Keratinocyte (primary cell): ENCODE data around the gene SEMA4D. TPM values are rescaled to one million over a fixed set of nuclear protein-coding genes. Genes with fewer than 3 reads are reported as not detected.

Source experiments
- DNase-seq: peaks from one replicate; pipeline ENCODE4 v3.0.0-alpha.2; 2011; ENCODE audit warnings: low read depth, missing footprints, low spot score
- FAIRE-seq: peaks from 2 replicates; lab custom pipeline; 2011; peaks lifted over from hg19 to GRCh38; lab: Jason Lieb, UNC
- H2AFZ ChIP-seq: 2 replicates; pipeline ENCODE4 v1.6.0; 2012; ENCODE audit warnings: low read length, control low read depth, inconsistent platforms; ENCODE audit not compliant: control insufficient read depth
- H3K27ac ChIP-seq: 2 replicates; pipeline ENCODE4 v1.5.1; 2011; ENCODE audit warnings: low read length; ENCODE audit not compliant: control insufficient read depth, insufficient read depth
- H3K27me3 ChIP-seq: 3 replicates; pipeline ENCODE4 v1.6.0; 2011; ENCODE audit warnings: low read length; ENCODE audit not compliant: control insufficient read depth, insufficient read depth; ENCODE audit errors: extremely low read depth
- H3K36me3 ChIP-seq, 2 experiments: 2 replicates in 1 of 2; 3 replicates in 1 of 2; pipeline ENCODE4 v1.5.1; 2011; ENCODE audit warnings: low read length in 2 of 2, mild to moderate bottlenecking in 1 of 2; ENCODE audit not compliant: control insufficient read depth in 2 of 2, insufficient read depth in 2 of 2; ENCODE audit errors: extremely low read depth in 1 of 2
- H3K4me1 ChIP-seq: 3 replicates; pipeline ENCODE4 v1.5.1; 2011; ENCODE audit warnings: low read length; ENCODE audit not compliant: control insufficient read depth, insufficient read depth; ENCODE audit errors: extremely low read depth
- H3K4me2 ChIP-seq: 3 replicates; pipeline ENCODE4 v1.6.0; 2011; ENCODE audit warnings: low read depth, low read length; ENCODE audit not compliant: control insufficient read depth, insufficient read depth; ENCODE audit errors: extremely low read depth
- H3K4me3 ChIP-seq, 3 experiments: fragments of 200-600 bp in 1 of 3; sonication (generic) in 1 of 3; 2 replicates in 2 of 3; 3 replicates in 1 of 3; pipeline ENCODE4 v1.5.1; 2011 to 2016; ENCODE audit warnings: low read length in 3 of 3, mild to moderate bottlenecking in 3 of 3, control low read depth in 2 of 3, inconsistent platforms in 1 of 3, low read depth in 1 of 3, mixed read lengths in 1 of 3, mixed run types in 1 of 3, moderate library complexity in 1 of 3; ENCODE audit not compliant: control insufficient read depth in 2 of 3, insufficient read depth in 2 of 3; ENCODE audit errors: extremely low read depth in 1 of 3
- H3K79me2 ChIP-seq: 2 replicates; pipeline ENCODE4 v1.6.0; 2012; ENCODE audit warnings: low read length; ENCODE audit not compliant: control insufficient read depth, insufficient read depth
- H3K9ac ChIP-seq: 3 replicates; pipeline ENCODE4 v1.6.0; 2011; ENCODE audit warnings: low read length; ENCODE audit not compliant: control insufficient read depth, insufficient read depth; ENCODE audit errors: extremely low read depth
- H3K9me1 ChIP-seq: 3 replicates; pipeline ENCODE4 v1.6.0; 2011; ENCODE audit warnings: low read length; ENCODE audit not compliant: control insufficient read depth, insufficient read depth; ENCODE audit errors: extremely low read depth
- H3K9me3 ChIP-seq: 2 replicates; pipeline ENCODE4 v1.5.1; 2012; ENCODE audit warnings: low read depth, low read length; ENCODE audit not compliant: control insufficient read depth
- H4K20me1 ChIP-seq: 3 replicates; pipeline ENCODE4 v1.6.0; 2011; ENCODE audit warnings: low read length; ENCODE audit not compliant: control insufficient read depth, insufficient read depth; ENCODE audit errors: extremely low read depth
- EZH2 ChIP-seq: IDR thresholded peaks from one replicate; pipeline ENCODE4 v1.6.1; 2012; ENCODE audit warnings: inconsistent platforms, mild to moderate bottlenecking, low read length, moderate library complexity
- dilution Hi-C: fragments of 300-500 bp; cut with MboI; formaldehyde crosslinking; loops from one replicate; pipeline ENCODE4 v1.7.0; 2020; ENCODE audit warnings: low sequenced_read_pairs; ENCODE audit not compliant: extremely low pct_ligation_motif_present
- polyA plus RNA-seq, 5 experiments: library from polyadenylated mRNA; depleted of rRNA in 3 of 5; stranded (reverse) in 3 of 5; stranded (forward) in 1 of 5; unstranded in 1 of 5; fragments of >200 nt; gene quantifications; 1 replicate in 1 of 5; 2 replicates in 3 of 5; 3 replicates in 1 of 5; pipeline versions ENCODE4 v1.2.1 to v1.2.3, GENCODE V29; 2011 to 2012; ENCODE audit warnings: missing spikeins in 2 of 5, low read depth in 1 of 5, low replicate concordance in 1 of 5
- TF ChIP-seq, protein P1 (sequence below), 3 experiments: IDR thresholded peaks in 1 of 3; conservative IDR thresholded peaks in 1 of 3; optimal IDR thresholded peaks in 1 of 3; 2 replicates in 2 of 3; 3 replicates in 1 of 3; pipeline versions ENCODE3 to v1.5.1; 2011; ENCODE audit warnings: low read length in 3 of 3, mild to moderate bottlenecking in 3 of 3, moderate library complexity in 2 of 3, control low read depth in 1 of 3, inconsistent platforms in 1 of 3; ENCODE audit not compliant: insufficient read depth in 2 of 3; ENCODE audit errors: extremely low read depth in 1 of 3

The SEMA4D gene
- polyA plus RNA-seq, 1 donor (not counting 4 experiments of a cell fraction or from before 2014, with no cell fraction given) = 0.43 TPM

DNA sequence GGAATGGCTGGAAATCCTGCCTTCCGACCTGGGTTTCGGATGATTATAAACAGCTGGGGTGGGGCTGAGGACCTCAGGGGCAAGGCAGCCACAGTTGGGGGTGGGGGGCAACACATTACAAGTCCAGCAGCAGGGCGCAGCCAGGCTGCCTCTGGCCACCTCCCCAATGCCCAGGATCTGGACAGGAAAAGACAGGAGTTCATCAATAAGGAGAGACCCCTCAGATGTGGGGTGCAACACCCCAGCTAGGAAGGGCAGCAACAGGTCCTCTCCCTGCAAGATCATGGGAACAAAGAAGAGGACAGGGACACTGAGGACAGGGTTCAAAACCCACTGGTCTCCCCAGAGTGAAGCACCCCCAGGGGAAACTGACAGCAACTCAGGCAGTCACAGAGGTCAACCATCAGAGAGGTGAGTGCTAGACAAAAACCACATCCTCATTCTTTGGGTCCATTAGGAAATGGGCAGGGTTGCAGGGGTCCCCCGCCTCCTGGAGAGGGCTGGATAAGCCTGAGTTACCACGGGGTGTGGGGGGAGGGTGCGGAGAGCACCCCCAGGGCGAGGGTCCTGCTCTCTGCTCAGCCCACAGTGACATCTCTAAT, 33.5 kb downstream of the SEMA4D start:
- no peak overlapping the region for H3K27ac ChIP-seq
- dilution Hi-C loops = no loop called here

DNA sequence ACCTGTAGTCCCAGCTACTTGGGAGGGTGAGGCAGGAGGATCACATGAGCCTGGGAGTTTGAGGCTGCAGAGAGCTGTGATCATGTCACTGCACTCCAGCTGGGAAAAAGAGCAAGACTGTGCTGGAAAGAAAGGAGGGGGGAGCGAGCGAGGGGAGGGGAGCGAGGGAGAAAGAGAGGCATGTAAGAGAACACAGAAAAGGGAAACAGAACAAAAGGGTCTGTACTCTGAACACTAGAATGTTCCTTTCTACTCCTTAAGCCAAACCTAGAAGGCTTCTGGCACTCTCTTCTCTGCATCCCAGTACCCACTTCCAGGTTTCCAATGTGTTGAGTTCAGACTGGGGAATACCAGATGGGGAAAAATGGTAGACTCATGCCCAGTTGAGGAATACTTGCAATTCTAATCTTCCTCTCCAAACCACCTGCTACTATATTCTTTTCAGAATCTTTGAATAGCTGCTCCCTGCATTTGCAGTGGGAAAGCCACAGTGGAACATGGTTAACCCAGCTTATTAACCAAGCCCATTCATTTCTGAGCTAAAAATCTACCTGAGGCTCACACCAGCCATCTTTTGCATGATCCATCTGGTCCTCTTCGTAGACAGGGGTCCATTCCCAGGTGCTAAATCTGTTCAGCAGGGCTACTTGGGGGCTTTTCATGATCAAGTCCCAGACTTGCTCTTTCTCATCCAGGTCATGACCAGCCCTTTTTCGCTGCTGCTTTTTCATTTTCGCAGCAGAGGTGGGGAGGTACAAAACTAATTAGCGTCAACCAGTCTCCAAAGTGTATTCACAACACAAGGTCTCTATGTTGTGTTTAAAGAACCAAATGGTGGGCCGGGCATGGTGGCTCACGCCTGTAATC, 34.9 kb downstream of the SEMA4D start:
- Histone ChIP-seq H2AFZ (no peak overlapping the region), H4K20me1 (no peaks in the 10 kb centered on the region), H3K27ac (no peak overlapping the region), H3K9ac (no peak overlapping the region), H3K4me1 (no peaks in the 10 kb centered on the region), H3K36me3 (no peaks in the 10 kb centered on the region), H3K4me3 (no peak overlapping the region), H3K4me2 (no peak overlapping the region), H3K79me2 (no peaks in the 10 kb centered on the region), H3K9me3 (no peaks in the 10 kb centered on the region), H3K27me3 (no peaks in the 10 kb centered on the region), H3K9me1 (no peaks in the 10 kb centered on the region)
- DNase-seq = no peak
- no peak for FAIRE-seq
- TF ChIP-seq EZH2 = no peak
- TF ChIP-seq, protein P1, sequence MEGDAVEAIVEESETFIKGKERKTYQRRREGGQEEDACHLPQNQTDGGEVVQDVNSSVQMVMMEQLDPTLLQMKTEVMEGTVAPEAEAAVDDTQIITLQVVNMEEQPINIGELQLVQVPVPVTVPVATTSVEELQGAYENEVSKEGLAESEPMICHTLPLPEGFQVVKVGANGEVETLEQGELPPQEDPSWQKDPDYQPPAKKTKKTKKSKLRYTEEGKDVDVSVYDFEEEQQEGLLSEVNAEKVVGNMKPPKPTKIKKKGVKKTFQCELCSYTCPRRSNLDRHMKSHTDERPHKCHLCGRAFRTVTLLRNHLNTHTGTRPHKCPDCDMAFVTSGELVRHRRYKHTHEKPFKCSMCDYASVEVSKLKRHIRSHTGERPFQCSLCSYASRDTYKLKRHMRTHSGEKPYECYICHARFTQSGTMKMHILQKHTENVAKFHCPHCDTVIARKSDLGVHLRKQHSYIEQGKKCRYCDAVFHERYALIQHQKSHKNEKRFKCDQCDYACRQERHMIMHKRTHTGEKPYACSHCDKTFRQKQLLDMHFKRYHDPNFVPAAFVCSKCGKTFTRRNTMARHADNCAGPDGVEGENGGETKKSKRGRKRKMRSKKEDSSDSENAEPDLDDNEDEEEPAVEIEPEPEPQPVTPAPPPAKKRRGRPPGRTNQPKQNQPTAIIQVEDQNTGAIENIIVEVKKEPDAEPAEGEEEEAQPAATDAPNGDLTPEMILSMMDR (optimal IDR thresholded peaks at IDR 0.05 in 1 of 3, IDR thresholded peaks at IDR 0.05 in 1 of 3, conservative IDR thresholded peaks at IDR 0.05 in 1 of 3; ENCODE audit: extremely low read depth in 1 of 3, insufficient read depth in 2 of 3, low read length in 3 of 3) = no peak
- dilution Hi-C loops = no loop called here

More for the DNA sequence above, 33.5 kb downstream of the SEMA4D start:
- no peak overlapping the region for H3K4me3 ChIP-seq
- no peaks in the 10 kb centered on the region for H3K4me1 ChIP-seq
- no peaks in the 10 kb centered on the region for H3K79me2 ChIP-seq
- TF ChIP-seq, protein P1 (optimal IDR thresholded peaks at IDR 0.05 in 1 of 3, IDR thresholded peaks at IDR 0.05 in 1 of 3, conservative IDR thresholded peaks at IDR 0.05 in 1 of 3; ENCODE audit: extremely low read depth in 1 of 3, insufficient read depth in 2 of 3, low read length in 3 of 3) = no peak
- TF ChIP-seq EZH2 = no peak
- DNase-seq (no peak), FAIRE-seq (no peak)
- no peaks in the 10 kb centered on the region for H4K20me1 ChIP-seq
- H3K9me1 ChIP-seq = no peaks in the 10 kb centered on the region
- no peaks in the 10 kb centered on the region for H3K36me3 ChIP-seq
- H3K9me3 ChIP-seq = no peaks in the 10 kb centered on the region
- H3K9ac ChIP-seq = no peak overlapping the region
- no peak overlapping the region for H3K4me2 ChIP-seq
- H2AFZ ChIP-seq = no peak overlapping the region
- H3K27me3 ChIP-seq = no peaks in the 10 kb centered on the region
